ENCODE data around the gene TLR4.

- TF ChIP-seq CTCF (IDR thresholded peaks at IDR 0.05) (no peak), POLR2A (IDR thresholded peaks at IDR 0.05) (no peak)
Observed at GRCh38 chr9:117744856-117745389, 40.7 kb downstream of the TLR4 start.
